Breast epithelium (tissue), 3 donors: ENCODE data around the gene STK40.

ENCODE experiments used
- CTCF ChIP-seq, 3 donors: fragments of 450-650 bp; IDR thresholded peaks; one replicate each; pipeline ENCODE4 v1.5.1; 2016 to 2017; ENCODE audit warnings: antibody characterized with exemption in 3 of 3, mild to moderate bottlenecking in 3 of 3, moderate library complexity in 3 of 3
- POLR2A ChIP-seq: fragments of 450-650 bp; IDR thresholded peaks from one replicate; pipeline ENCODE4 v1.6.1; 2016; ENCODE audit warnings: antibody characterized with exemption, mild to moderate bottlenecking, moderate library complexity

GRCh38 chr1:36380782-36381181 lies 4.9 kb downstream of the STK40 start:
- TF ChIP-seq CTCF (IDR thresholded peaks at IDR 0.05) (no peak), POLR2A (no peak)
